ENCODE data around the gene PMM1.
A peak's percentile ranks its signal among the peaks of the same experiment; 100 is the strongest.
"Not testable (repeated sequence)": the region's sequence is repeated elsewhere in the genome, so short reads cannot be mapped to it uniquely, and the experiment has no call there.

Gene PMM1

GRCh38 chr22:41589391-41590241 is at the start of gene PMM1:
PMM1 (minus strand) TSS chr22:41589840; CDS start chr22:41589805, 35 bp downstream.
- DNase-seq: peak; percentile 100

DNA sequence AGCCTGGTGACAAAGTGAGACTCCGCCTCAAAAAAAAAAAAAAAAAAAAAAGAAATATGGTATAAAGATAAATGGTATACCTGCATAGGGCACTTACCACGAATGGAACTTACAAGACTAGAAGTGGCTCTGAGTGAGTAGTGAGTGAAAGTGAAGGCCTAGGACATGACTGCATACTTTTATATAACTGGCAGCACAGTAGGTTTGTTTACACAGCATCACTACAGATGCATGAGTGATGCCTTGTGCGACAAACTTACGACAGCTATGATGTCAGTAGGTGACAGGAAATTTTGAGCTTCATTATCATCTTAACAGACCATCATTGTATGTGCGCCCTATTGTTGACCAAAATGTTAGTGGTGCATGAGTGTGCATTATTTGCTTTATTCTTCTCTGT is 49.1 kb upstream of the PMM1 start:
- DNase-seq: no peak

DNA sequence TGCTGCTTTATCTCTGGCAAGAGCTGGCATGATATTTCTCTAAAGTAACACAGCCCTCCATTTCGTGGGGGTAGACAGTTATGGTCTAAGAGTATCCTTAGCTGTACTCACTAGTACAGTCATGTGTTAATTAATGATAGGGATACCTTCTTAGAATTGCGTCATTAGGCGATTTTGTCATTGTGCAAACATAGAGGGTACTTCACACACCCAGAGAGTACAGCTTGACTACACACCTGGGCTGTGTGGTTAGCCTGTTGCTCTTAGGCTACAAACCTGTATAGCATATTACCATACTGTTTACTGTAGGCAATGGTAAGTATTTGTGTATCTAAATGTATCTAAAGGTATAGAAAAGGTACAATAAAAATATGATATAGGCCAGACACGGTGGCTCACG is 48.5 kb upstream of the PMM1 start:
- DNase-seq: no peak

- DNase-seq: not testable (repeated sequence)
Observed at GRCh38 chr22:41637623-41638022, 48.0 kb upstream of the PMM1 start.

GRCh38 chr22:41636467-41636866 is 46.8 kb upstream of the PMM1 start:
- no peak for DNase-seq

DNA sequence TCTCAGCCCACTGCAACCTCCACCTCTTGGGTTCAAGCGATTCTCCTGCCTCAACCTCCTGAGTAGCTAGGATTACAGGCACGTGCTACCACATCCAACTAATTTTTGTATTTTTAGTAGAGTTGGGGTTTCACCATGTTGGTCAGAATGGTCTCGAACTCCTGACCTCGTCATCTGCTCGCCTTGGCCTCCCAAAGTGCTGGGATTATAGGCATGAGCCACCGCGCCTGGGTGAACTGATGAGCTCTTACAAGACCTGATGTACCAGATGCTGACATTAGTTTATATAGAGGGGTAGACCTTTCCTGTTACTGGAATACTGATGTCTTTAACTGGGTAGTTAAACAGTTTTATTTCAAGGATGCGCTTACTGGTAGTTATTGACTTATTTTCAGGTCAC is 45.0 kb upstream of the PMM1 start:
- DNase-seq: not testable (repeated sequence)

DNA sequence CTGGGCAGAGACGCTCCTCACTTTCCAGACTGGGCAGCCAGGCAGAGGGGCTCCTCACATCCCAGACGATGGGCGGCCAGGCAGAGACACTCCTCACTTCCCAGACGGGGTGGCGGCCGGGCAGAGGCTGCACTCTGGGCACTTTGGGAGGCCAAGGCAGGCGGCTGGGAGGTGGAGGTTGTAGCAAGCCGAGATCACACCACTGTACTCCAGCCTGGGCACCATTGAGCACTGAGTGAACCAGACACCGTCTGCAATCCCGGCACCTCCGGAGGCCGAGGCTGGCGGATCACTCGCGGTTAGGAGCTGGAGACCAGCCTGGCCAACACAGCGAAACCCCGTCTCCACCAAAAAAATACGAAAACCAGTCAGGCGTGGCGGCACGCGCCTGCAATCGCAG is 42.0 kb upstream of the PMM1 start:
- not testable (repeated sequence) for DNase-seq

DNA sequence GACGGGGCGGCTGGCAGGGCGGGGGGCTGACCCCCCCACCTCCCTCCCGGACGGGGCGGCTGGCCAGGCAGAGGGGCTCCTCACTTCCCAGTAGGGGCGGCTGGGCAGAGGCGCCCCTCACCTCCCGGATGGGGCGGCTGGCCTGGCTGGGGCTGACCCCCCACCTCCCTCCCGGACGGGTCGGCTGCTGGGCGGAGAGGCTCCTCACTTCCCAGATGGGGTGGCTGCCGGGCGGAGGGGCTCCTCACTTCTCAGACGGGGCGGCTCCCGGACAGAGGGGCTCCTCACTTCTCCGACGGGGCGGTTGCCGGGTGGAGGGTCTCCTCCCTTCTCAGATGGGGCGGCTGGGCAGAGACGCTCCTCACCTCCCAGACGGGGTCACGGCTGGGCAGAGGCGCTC is 41.5 kb upstream of the PMM1 start:
- not testable (repeated sequence) for DNase-seq

DNA sequence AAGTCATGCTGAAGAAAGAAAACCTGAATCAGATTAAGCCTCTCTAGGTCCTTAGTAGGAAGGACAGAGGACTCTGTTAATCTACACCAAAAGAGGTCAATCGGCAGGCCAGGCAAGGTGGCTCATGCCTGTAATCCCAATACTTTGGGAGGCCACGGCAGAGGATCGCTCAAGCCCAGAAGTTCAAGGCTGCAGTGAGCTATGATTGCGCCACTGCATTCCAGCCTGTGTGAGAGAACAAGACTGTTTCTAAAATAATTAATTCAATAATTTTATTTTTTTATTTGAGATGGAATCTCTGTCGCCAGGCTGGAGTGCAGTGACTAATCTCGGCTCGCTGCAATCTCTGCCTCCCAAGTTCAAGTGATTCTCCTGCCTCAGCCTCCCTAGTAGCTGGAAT is 35.9 kb upstream of the PMM1 start:
- DNase-seq: no peak

DNA sequence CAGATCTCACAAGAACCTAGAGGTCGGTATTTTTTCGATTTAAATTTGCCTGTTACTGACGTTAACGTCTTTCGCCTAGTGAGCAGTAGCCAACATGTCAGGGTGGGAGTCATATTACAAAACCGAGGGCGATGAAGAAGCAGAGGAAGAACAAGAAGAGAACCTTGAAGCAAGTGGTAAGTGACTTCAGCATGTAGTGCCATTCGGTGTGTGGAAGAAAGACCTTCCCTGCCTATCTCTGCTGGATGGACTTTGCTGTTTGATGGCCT is 32.2 kb upstream of the PMM1 start:
- no peak for DNase-seq

- DNase-seq: peak; percentile 99
Observed at GRCh38 chr22:41621099-41621910, 31.7 kb upstream of the PMM1 start, which contains the start of gene XRCC6. XRCC6 (plus strand) TSS chr22:41621295; CDS start chr22:41622005, 710 bp downstream.

DNA sequence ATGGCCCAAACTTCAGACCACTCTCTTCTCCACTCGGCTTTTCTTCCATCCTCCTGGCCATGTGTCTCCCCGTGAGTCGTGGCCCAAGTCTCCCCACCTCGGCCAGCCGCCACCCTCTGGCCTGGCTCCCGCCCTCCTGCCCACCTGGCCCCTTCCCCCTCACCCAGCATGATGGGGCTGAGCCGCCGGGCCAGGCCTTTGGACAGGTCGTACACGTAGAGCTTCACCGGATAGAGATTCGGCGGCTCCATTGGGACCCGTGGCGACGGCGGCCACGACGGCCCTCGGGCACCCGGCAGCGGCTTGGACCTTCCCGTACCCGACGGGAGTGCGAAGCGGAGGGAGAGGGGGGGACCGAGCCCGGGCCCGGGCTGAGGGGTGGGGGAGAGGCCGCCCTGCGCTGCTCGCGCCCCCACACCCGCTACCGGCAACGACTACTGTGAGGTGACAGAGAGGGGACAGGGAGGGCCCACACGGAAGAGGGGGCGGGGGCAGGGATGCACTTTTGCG is 31.0 kb upstream of the PMM1 start, which contains the start of gene DESI1:
TSS of gene DESI1 (minus strand) at position 455 of the 510 bp plus-strand sequence. CDS start at position 251, 204 bp downstream.
- DNase-seq: no peak

GRCh38 chr22:41619979-41620588 is 30.4 kb upstream of the PMM1 start:
- DNase-seq: peak; percentile 19

GRCh38 chr22:41613456-41613855 is 23.8 kb upstream of the PMM1 start:
- no peak for DNase-seq

- no peak for DNase-seq
Observed at GRCh38 chr22:41612603-41613306, 23.1 kb upstream of the PMM1 start.

DNA sequence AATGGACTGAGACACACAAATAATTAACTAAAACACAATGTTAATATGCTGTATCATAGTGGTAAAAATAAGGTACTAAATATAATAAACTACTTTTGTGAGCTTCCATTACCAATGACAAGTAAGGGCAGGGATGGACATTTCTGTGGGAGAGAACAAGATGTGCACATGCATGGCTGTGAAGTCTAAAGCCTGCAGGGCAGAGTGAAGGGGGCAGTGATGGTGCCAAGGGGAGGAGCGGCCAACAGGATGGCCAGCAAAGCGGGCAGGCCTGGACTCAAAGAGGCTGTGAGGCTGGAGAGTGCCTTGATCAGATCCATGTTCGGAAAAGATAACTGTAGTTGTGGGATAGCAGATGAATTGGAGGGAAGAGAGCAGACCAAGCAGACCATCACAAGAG is 18.7 kb upstream of the PMM1 start:
- DNase-seq: no peak

- peak; percentile 83 for DNase-seq
Observed at GRCh38 chr22:41603873-41604332, 14.3 kb upstream of the PMM1 start.

DNA sequence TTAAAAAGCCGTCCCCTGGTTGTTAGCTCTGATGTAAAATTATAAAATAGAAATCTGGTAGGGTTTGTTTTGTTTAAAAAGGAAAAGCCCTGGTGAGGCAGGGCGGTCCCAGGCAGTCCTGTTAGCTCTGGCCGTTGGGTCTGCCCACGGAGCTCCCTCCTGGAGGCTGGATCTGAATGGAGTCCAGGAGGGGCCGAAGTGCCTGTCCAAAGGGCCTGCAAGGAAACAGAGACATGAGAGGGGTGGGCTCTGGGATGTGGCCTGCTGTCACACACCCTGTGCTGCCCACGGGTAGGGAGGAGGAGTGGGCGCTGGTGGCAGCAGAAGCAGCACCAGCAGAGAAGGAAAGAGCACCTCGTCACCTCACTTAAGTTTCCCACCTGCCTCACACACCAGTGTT is 11.3 kb upstream of the PMM1 start:
- no peak for DNase-seq

DNA sequence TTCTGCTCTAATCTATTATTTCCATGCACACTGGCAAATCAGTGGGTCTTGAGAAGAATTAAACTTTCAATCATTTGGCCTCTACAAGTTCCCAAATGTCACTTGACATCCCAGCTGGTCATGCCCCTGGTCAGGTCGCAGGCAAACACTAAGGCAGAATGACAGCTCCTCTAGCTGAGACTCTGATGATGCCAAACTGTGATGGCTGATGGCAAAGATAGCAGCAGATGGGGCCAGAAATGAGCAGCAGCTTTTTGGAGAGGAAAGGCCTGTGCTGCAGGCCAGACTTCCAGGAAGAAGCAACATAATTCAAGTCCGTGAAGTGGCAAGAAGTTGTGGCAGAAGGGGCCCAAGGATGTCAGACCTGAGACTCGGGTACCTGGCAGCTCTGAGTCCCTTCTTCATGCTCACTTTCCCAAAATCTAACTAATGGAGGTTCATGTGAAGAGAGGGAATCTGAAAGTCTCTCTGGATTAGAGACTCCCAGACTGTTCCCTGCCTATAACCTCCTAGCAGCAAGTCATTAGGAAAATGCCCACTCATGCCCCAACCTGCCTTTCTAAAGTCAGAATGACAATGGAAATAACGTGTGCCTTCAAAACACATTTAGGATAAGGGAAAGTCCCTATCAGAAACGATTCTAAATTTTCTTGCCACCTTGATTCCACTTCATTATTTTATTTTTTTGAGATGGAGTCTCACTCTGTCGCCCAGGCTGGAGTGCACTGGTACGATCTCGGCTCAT is 9.4 kb upstream of the PMM1 start:
- no peak for DNase-seq

DNA sequence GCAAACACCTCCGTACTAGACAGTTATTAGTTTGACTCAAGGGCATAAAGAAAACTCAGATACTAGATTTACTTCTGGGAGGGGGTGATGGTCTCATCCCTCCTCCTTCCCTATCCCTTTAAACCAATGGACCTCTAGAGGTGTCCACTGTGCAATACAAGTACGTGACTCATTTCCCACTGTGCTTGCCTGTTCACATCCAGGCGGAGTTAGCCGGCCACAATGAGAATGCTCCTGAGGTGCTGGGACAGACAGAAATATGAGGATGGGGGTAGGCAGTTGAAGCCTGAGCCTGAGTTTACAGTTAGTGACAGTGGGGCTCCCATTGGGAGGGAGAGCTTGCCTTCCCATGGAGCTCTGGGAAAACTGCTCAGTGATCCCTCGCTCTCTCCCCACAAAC is 8.4 kb upstream of the PMM1 start:
- no peak for DNase-seq

GRCh38 chr22:41597635-41597953 is 8.0 kb upstream of the PMM1 start:
- no peak for DNase-seq

Measured in CD4-positive, alpha-beta T cell treated with Interleukin-4 for 4 hours (primary cell).